HG02588 (cell line): ENCODE measurements around the gene OTUD7B.
"Not testable (repeated sequence)": the region's sequence is repeated elsewhere in the genome, so short reads cannot be mapped to it uniquely, and the experiment has no call there.

ENCODE experiments used
- ATAC-seq: cut with Tn5 transposase; IDR thresholded peaks from one replicate; pipeline ENCODE4 v1.9.1; 2021; ENCODE audit warnings: mild to moderate bottlenecking, moderate library complexity; ENCODE audit not compliant: unreplicated experiment

The OTUD7B gene

GRCh38 chr1:149962039-149962647 is 48.4 kb downstream of the OTUD7B start:
- ATAC-seq = no peak

- not testable (repeated sequence) for ATAC-seq
These were observed 53.0 kb downstream of the OTUD7B start for GRCh38 chr1:149957548-149957947.

- ATAC-seq = no peak
These were observed 60.6 kb downstream of the OTUD7B start for GRCh38 chr1:149949911-149950310.

GRCh38 chr1:149945206-149945605 is 65.3 kb downstream of the OTUD7B start:
- ATAC-seq = no peak

GRCh38 chr1:149942885-149943284 is 67.6 kb downstream of the OTUD7B start:
- no peak for ATAC-seq

GRCh38 chr1:149942207-149942606 is 68.3 kb downstream of the OTUD7B start:
- no peak for ATAC-seq

- no peak for ATAC-seq
These were observed 70.1 kb downstream of the OTUD7B start for GRCh38 chr1:149940427-149940826.

GRCh38 chr1:149938668-149939003 is 71.9 kb downstream of the OTUD7B start:
- not testable (repeated sequence) for ATAC-seq

- no peak for ATAC-seq
These were observed 72.8 kb downstream of the OTUD7B start for GRCh38 chr1:149937759-149938158.

GRCh38 chr1:149936992-149937705 is 73.4 kb downstream of the OTUD7B start:
- no peak for ATAC-seq

- no peak for ATAC-seq
These were observed 74.1 kb downstream of the OTUD7B start, which contains the start of gene MTMR11 for GRCh38 chr1:149936170-149936991. Gene MTMR11 (minus strand): TSS chr1:149936879. CDS start chr1:149936647, 232 bp downstream.

- no peak for ATAC-seq
These were observed 76.2 kb downstream of the OTUD7B start for GRCh38 chr1:149934356-149934755.

GRCh38 chr1:149933208-149933607 is 77.3 kb downstream of the OTUD7B start:
- ATAC-seq = no peak

GRCh38 chr1:149932474-149932873 is 78.1 kb downstream of the OTUD7B start:
- no peak for ATAC-seq

GRCh38 chr1:149931212-149931790 is 79.2 kb downstream of the OTUD7B start:
- no peak for ATAC-seq

- ATAC-seq = no peak
These were observed 80.7 kb downstream of the OTUD7B start for GRCh38 chr1:149929856-149930255.

- no peak for ATAC-seq
These were observed 82.2 kb downstream of the OTUD7B start for GRCh38 chr1:149928401-149928724.

- peak; percentile 92 for ATAC-seq
These were observed 82.7 kb downstream of the OTUD7B start, which contains the start of gene SF3B4 for GRCh38 chr1:149927563-149928400. Gene SF3B4 (minus strand): TSS chr1:149927803. CDS start chr1:149927759, 44 bp downstream.

- ATAC-seq = no peak
These were observed 83.4 kb downstream of the OTUD7B start for GRCh38 chr1:149927056-149927562.

GRCh38 chr1:149926296-149926695 is 84.2 kb downstream of the OTUD7B start:
- ATAC-seq = no peak
